Measurements from ENCODE around the gene IFT27. TPM values are rescaled to one million over a fixed set of nuclear protein-coding genes. Genes with fewer than 3 reads are reported as not detected.

IFT27 gene
- total and polyA plus RNA-seq, 2 experiments from 2014 or later: 28.5 to 63.5 TPM

DNA sequence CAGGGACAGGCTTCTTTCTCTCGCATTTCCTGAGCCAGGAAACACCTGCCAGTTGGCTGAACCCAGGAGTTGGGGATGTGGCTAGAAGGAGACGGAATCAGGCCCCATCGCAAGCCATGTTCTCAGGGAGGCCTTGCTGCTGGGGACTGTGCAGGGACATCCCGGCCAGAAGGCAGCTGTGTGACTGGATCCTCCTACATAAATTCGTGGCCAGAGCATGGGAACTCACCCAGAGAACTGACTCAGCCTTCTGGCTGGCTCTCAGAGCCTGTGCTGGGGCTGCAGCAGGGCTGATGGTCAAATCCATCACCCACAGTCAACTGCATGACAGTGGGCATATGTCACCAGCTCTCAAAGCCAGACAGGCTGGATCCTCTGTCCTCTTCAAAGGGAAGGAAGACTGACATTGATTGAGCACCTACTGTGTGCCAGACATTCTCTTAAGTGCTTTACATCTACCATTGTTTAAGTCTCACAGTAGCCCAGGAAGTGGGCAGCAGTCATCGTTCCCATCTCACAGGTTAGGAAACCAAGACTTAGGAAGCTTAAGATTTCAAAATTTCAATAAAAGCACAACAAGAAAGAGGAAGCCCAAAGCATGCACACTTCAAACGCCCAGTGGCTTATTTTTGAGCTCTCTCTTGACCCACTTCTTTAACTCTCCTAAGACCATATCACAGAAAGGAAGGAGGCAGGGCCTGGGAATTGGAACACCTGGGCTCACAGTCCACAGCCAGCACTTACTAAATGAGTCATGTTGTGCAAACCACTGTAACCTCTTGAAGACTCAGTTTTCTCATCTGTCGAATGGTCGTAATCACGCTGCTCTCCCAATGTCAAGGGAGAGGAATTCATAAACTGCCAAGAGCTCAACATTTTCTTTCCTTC, 41.5 kb downstream of the IFT27 start (continued):
- TF ChIP-seq, protein P1, sequence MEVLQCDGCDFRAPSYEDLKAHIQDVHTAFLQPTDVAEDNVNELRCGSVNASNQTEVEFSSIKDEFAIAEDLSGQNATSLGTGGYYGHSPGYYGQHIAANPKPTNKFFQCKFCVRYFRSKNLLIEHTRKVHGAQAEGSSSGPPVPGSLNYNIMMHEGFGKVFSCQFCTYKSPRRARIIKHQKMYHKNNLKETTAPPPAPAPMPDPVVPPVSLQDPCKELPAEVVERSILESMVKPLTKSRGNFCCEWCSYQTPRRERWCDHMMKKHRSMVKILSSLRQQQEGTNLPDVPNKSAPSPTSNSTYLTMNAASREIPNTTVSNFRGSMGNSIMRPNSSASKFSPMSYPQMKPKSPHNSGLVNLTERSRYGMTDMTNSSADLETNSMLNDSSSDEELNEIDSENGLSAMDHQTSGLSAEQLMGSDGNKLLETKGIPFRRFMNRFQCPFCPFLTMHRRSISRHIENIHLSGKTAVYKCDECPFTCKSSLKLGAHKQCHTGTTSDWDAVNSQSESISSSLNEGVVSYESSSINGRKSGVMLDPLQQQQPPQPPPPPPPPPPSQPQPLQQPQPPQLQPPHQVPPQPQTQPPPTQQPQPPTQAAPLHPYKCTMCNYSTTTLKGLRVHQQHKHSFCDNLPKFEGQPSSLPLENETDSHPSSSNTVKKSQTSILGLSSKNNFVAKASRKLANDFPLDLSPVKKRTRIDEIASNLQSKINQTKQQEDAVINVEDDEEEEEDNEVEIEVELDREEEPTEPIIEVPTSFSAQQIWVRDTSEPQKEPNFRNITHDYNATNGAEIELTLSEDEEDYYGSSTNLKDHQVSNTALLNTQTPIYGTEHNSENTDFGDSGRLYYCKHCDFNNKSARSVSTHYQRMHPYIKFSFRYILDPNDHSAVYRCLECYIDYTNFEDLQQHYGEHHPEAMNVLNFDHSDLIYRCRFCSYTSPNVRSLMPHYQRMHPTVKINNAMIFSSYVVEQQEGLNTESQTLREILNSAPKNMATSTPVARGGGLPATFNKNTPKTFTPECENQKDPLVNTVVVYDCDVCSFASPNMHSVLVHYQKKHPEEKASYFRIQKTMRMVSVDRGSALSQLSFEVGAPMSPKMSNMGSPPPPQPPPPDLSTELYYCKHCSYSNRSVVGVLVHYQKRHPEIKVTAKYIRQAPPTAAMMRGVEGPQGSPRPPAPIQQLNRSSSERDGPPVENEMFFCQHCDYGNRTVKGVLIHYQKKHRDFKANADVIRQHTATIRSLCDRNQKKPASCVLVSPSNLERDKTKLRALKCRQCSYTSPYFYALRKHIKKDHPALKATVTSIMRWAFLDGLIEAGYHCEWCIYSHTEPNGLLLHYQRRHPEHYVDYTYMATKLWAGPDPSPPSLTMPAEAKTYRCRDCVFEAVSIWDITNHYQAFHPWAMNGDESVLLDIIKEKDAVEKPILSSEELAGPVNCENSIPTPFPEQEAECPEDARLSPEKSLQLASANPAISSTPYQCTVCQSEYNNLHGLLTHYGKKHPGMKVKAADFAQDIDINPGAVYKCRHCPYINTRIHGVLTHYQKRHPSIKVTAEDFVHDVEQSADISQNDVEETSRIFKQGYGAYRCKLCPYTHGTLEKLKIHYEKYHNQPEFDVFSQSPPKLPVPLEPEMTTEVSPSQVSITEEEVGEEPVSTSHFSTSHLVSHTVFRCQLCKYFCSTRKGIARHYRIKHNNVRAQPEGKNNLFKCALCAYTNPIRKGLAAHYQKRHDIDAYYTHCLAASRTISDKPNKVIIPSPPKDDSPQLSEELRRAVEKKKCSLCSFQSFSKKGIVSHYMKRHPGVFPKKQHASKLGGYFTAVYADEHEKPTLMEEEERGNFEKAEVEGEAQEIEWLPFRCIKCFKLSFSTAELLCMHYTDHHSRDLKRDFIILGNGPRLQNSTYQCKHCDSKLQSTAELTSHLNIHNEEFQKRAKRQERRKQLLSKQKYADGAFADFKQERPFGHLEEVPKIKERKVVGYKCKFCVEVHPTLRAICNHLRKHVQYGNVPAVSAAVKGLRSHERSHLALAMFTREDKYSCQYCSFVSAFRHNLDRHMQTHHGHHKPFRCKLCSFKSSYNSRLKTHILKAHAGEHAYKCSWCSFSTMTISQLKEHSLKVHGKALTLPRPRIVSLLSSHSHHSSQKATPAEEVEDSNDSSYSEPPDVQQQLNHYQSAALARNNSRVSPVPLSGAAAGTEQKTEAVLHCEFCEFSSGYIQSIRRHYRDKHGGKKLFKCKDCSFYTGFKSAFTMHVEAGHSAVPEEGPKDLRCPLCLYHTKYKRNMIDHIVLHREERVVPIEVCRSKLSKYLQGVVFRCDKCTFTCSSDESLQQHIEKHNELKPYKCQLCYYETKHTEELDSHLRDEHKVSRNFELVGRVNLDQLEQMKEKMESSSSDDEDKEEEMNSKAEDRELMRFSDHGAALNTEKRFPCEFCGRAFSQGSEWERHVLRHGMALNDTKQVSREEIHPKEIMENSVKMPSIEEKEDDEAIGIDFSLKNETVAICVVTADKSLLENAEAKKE (CRISPR knock-in tag; IDR thresholded peaks at IDR 0.05): no peak
- TF ChIP-seq EZH2 (IDR thresholded peaks at IDR 0.05; ENCODE audit: low read depth, unreplicated experiment) (no peak), STAT1 (IDR thresholded peaks at IDR 0.05; ENCODE audit: unreplicated experiment) (no peak), NANOG (IDR thresholded peaks at IDR 0.05; ENCODE audit: borderline replicate concordance) (no peak)

DNA sequence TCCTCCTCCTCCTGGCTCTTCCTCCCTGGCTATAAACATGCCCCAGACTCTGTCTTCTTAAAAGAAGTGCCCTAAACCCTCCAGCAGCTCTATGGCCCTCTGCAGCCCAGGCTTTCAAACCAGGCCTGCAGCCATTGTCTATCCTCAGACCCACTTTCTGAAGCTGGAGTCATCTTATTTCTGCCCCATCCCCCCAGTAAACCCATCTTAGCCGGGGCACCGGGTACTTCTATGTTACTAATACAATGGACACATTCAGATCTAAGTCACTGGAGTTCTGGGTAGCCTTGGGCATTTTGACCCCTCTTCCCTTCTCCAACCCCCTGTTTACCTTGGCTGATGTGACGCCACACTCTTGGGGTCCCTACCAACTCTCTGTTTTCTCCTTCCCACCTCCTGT, 42.6 kb downstream of the IFT27 start:
- no peaks in the 10 kb centered on the region; the same call in 2 of the 3 replicates for H3K36me3 Mint-ChIP-seq (ENCODE audit: low read depth)
- Histone ChIP-seq H3F3A (replicated peaks; ENCODE audit: low read depth) (no peaks in the 10 kb centered on the region), H3K4me1 (ENCODE audit: insufficient read depth) (no peaks in the 10 kb centered on the region), H3K27ac (ENCODE audit: low read depth) (no peak overlapping the region), H2AFZ (no peak overlapping the region), H4K20me1 (replicated peaks; ENCODE audit: insufficient read depth) (no peaks in the 10 kb centered on the region), H3K9me2 (ENCODE audit: insufficient read depth) (no peaks in the 10 kb centered on the region), H3K79me2 (replicated peaks; ENCODE audit: insufficient read depth) (no peaks in the 10 kb centered on the region), H3K4me3 (no peak overlapping the region), H3K27me3 (ENCODE audit: insufficient read depth) (no peaks in the 10 kb centered on the region), H3K4me2 (no peak overlapping the region), H3K36me3 (ENCODE audit: insufficient read depth) (no peaks in the 10 kb centered on the region)
- peaks cover 6% of the 10 kb centered on the region; the same call in 2 of the 3 replicates for H3K4me1 Mint-ChIP-seq
- ATAC-seq (no peak), DNase-seq (ENCODE audit: low spot score) (no peak)
- no peak overlapping the region for H3K4me3 Mint-ChIP-seq
- peaks cover 2% of the 10 kb centered on the region; the same call in 1 of the 3 replicates for H3K9me3 Mint-ChIP-seq
- peaks cover 20% of the 10 kb centered on the region for H3K27me3 Mint-ChIP-seq (ENCODE audit: insufficient read depth, low read depth, poor library complexity)
- H3K27ac Mint-ChIP-seq: no peak overlapping the region
- TF ChIP-seq POLR2AphosphoS5 (IDR thresholded peaks at IDR 0.05; ENCODE audit: low read depth): no peak
- no peak for TF ChIP-seq JUNB (IDR thresholded peaks at IDR 0.05; ENCODE audit: unreplicated experiment)
- no peak for TF ChIP-seq EZH2phosphoT487 (IDR thresholded peaks at IDR 0.05; ENCODE audit: unreplicated experiment)
- no peak for TF ChIP-seq ZNF114 (CRISPR knock-in tag; IDR thresholded peaks at IDR 0.05)
- TF ChIP-seq, protein P1 (CRISPR knock-in tag; IDR thresholded peaks at IDR 0.05): no peak

Data from GM23338 (cell line).